Iris pigment epithelial cell (primary cell): ENCODE measurements around the gene DISC1.

Source experiments
- DNase-seq: peaks from one replicate; pipeline ENCODE4 v3.0.0-alpha.2; 2011; ENCODE audit warnings: low read depth

Gene DISC1

GRCh38 chr1:232045139-232045994 lies 418.8 kb downstream of the DISC1 start:
- no peak for DNase-seq

GRCh38 chr1:232046451-232047306 lies 420.1 kb downstream of the DISC1 start:
- no peak for DNase-seq

- peak; percentile 1 for DNase-seq
Observed at GRCh38 chr1:232047473-232047872, 420.9 kb downstream of the DISC1 start.

- no peak for DNase-seq
Observed at GRCh38 chr1:232048481-232048880, 421.9 kb downstream of the DISC1 start.

GRCh38 chr1:232049335-232049734 lies 422.7 kb downstream of the DISC1 start:
- DNase-seq, result no peak

- no peak for DNase-seq
Observed at GRCh38 chr1:232057217-232057895, 430.8 kb downstream of the DISC1 start.

- DNase-seq, result no peak
Observed at GRCh38 chr1:232057896-232058274, 431.3 kb downstream of the DISC1 start.

GRCh38 chr1:232059726-232060374 lies 433.3 kb downstream of the DISC1 start:
- DNase-seq, result no peak

GRCh38 chr1:232062967-232063366 lies 436.4 kb downstream of the DISC1 start:
- DNase-seq, result no peak

GRCh38 chr1:232066521-232066920 lies 439.9 kb downstream of the DISC1 start:
- DNase-seq, result no peak

GRCh38 chr1:232074265-232074664 lies 447.7 kb downstream of the DISC1 start:
- DNase-seq, result no peak

- DNase-seq, result no peak
Observed at GRCh38 chr1:232077809-232078208, 451.2 kb downstream of the DISC1 start.

GRCh38 chr1:232084584-232085223 lies 458.1 kb downstream of the DISC1 start:
- DNase-seq, result peak; percentile 14

GRCh38 chr1:232090816-232091215 lies 464.2 kb downstream of the DISC1 start:
- DNase-seq, result peak; percentile 7
